SK-N-SH treated with all-trans-retinoic acid at 6 μM for 48 hours (cell line): ENCODE results near the gene ANKS1A.

ENCODE experiments used
- ATAC-seq: fragments of 200-7000 bp; cut with Tn5 transposase; 3 replicates; pipeline ENCODE4 v1.9.1; 2020; ENCODE audit warnings: mild to moderate bottlenecking, moderate library complexity
- ARNTL ChIP-seq: fragments of 450-650 bp; formaldehyde crosslinking; IDR thresholded peaks from 2 replicates; pipeline ENCODE4 v1.5.0; 2020; ENCODE audit warnings: low read depth, mild to moderate bottlenecking, moderate library complexity, borderline replicate concordance
- BACH2 ChIP-seq: fragments of 250-450 bp; sonication (Bioruptor Pico); IDR thresholded peaks from 2 replicates; pipeline ENCODE4 v1.9.0; 2021; ENCODE audit warnings: mild to moderate bottlenecking, borderline replicate concordance
- CSDC2 ChIP-seq: fragments of 250-450 bp; sonication (Bioruptor Pico); IDR thresholded peaks from 2 replicates; pipeline ENCODE4 v1.5.0; 2020; ENCODE audit warnings: mild to moderate bottlenecking, moderate library complexity
- ESRRG ChIP-seq: fragments of 250-450 bp; sonication (Bioruptor Pico); IDR thresholded peaks from 2 replicates; pipeline ENCODE4 v1.6.1; 2021; ENCODE audit warnings: mild to moderate bottlenecking
- ISL1 ChIP-seq: fragments of 250-450 bp; sonication (Bioruptor Pico); IDR thresholded peaks from 2 replicates; pipeline ENCODE4 v2.1.2; 2022; ENCODE audit warnings: mild to moderate bottlenecking, moderate library complexity
- OSR1 ChIP-seq: fragments of 250-450 bp; sonication (Bioruptor Pico); IDR thresholded peaks from 2 replicates; pipeline ENCODE4 v1.8.0; 2022; ENCODE audit warnings: moderate library complexity, mild to moderate bottlenecking, inconsistent platforms
- PPARA ChIP-seq: fragments of 250-450 bp; sonication (Bioruptor Pico); IDR thresholded peaks from 2 replicates; pipeline ENCODE4 v1.5.0; 2020; ENCODE audit warnings: mild to moderate bottlenecking, borderline replicate concordance
- RARB ChIP-seq: fragments of 250-450 bp; sonication (Bioruptor Pico); IDR thresholded peaks from 2 replicates; pipeline ENCODE4 v1.8.0; 2021; ENCODE audit warnings: mild to moderate bottlenecking, moderate library complexity
- SNAI2 ChIP-seq: fragments of 250-450 bp; sonication (Bioruptor Pico); IDR thresholded peaks from 2 replicates; pipeline ENCODE4 v1.5.0; 2020; ENCODE audit warnings: mild to moderate bottlenecking, moderate library complexity
- TCF4 ChIP-seq: fragments of 250-450 bp; sonication (Bioruptor Pico); IDR thresholded peaks from 2 replicates; pipeline ENCODE4 v1.8.0; 2021; ENCODE audit warnings: mild to moderate bottlenecking, moderate library complexity, borderline replicate concordance
- TOX ChIP-seq: fragments of 250-450 bp; sonication (Bioruptor Pico); IDR thresholded peaks from 2 replicates; pipeline ENCODE4 v1.8.0; 2021; ENCODE audit warnings: mild to moderate bottlenecking, moderate library complexity, borderline replicate concordance
- ZC3H10 ChIP-seq: fragments of 250-450 bp; sonication (Bioruptor Pico); IDR thresholded peaks from 2 replicates; pipeline ENCODE4 v1.5.1; 2021; ENCODE audit warnings: mild to moderate bottlenecking, moderate library complexity
- ZFP3 ChIP-seq: fragments of 250-450 bp; sonication (Bioruptor Pico); IDR thresholded peaks from 2 replicates; pipeline ENCODE4 v1.5.0; 2020; ENCODE audit warnings: mild to moderate bottlenecking, moderate library complexity
- ZFP30 ChIP-seq: fragments of 450-650 bp; formaldehyde crosslinking; IDR thresholded peaks from 2 replicates; pipeline ENCODE4 v1.5.0; 2022; ENCODE audit warnings: mild to moderate bottlenecking, moderate library complexity
- ZNF565 ChIP-seq: fragments of 450-650 bp; formaldehyde crosslinking; conservative IDR thresholded peaks from 2 replicates; pipeline ENCODE4 v1.5.0; 2020; ENCODE audit warnings: low read depth, mild to moderate bottlenecking, moderate library complexity
- ZNF70 ChIP-seq: fragments of 450-650 bp; formaldehyde crosslinking; IDR thresholded peaks from 2 replicates; pipeline ENCODE4 v1.5.0; 2020; ENCODE audit warnings: mild to moderate bottlenecking, moderate library complexity
- ZNF8 ChIP-seq: fragments of 450-650 bp; formaldehyde crosslinking; IDR thresholded peaks from 2 replicates; pipeline ENCODE4 v1.5.0; 2020; ENCODE audit warnings: mild to moderate bottlenecking, moderate library complexity
- TF ChIP-seq, protein P1 (sequence below): fragments of 250-450 bp; sonication (Bioruptor Pico); IDR thresholded peaks from 2 replicates; pipeline ENCODE4 v1.5.1; 2021; ENCODE audit warnings: mild to moderate bottlenecking, moderate library complexity
- TF ChIP-seq, protein P2 (sequence below): fragments of 250-450 bp; sonication (Bioruptor Pico); IDR thresholded peaks from 2 replicates; pipeline ENCODE4 v1.5.1; 2020; ENCODE audit warnings: low read depth, mild to moderate bottlenecking, moderate library complexity
- TF ChIP-seq, protein P3 (sequence below): fragments of 250-450 bp; sonication (Bioruptor Pico); IDR thresholded peaks from 2 replicates; pipeline ENCODE4 v1.8.0; 2021; ENCODE audit warnings: low read depth, mild to moderate bottlenecking, moderate library complexity, borderline replicate concordance
- TF ChIP-seq, protein P4 (sequence below): fragments of 250-450 bp; sonication (Bioruptor Pico); IDR thresholded peaks from 2 replicates; pipeline ENCODE4 v1.8.0; 2020; ENCODE audit warnings: mild to moderate bottlenecking, moderate library complexity, borderline replicate concordance
- TF ChIP-seq, protein P5 (sequence below): fragments of 250-450 bp; sonication (Bioruptor Pico); IDR thresholded peaks from 2 replicates; pipeline ENCODE4 v1.5.0; 2020; ENCODE audit warnings: mild to moderate bottlenecking, moderate library complexity

Gene ANKS1A

DNA sequence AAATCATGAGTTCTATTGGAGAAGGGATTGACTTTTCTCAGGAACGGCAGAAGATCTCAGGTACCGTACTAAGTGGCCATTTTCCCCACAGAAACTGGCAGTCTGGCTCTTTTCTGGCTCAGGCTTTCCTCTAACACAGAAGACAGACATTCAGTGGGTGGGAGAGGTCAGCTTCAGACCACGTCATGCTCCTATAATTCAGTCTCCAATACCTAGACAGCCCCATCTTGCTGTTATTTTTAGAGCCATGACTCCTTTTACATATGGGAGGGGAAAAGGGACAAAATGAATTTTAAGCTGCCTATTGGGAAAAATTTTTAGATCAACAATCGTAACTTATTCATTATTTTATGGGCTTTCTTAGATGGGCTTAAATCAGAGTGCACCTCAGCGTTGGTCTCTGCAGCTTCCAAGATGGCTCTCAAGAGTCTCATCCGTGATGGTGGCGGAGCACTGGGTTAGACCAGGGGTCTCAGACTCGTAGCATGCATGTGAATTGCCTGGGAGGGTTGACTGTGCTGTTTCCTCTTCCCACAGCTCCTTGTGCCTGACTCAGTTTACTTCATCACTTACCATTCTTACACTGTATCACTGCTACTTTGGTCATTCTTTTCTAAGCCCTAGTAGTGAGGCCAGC is 165.2 kb downstream of the ANKS1A start:
- ATAC-seq = no peak
- TF ChIP-seq BACH2 (CRISPR knock-in tag) (no peak), ISL1 (CRISPR knock-in tag) (no peak), PPARA (CRISPR knock-in tag) (no peak), SNAI2 (CRISPR knock-in tag) (no peak), TCF4 (CRISPR knock-in tag) (no peak), TOX (CRISPR knock-in tag) (no peak)

DNA sequence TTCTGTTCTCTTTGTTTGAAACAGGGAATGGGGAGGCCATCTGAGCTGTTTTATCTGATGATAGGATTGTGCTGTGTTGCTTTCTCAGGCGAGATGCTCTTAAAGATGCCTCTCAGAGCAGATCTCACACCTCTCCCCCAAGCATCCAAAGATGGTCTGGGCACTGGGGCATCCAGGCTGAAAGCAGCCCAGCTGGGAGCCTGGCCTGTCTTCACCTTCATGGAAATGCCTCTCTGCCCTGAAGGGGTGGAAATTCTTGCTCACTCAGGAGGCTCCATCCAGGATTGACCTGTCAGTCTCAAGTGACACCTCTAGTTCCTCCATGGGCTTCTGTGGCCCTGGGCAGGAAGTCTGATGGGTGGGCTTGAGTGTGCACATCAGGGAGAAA is 165.7 kb downstream of the ANKS1A start:
- no peak for ATAC-seq
- TF ChIP-seq ESRRG (CRISPR knock-in tag) (no peak), ZNF70 (CRISPR knock-in tag) (no peak), TCF4 (CRISPR knock-in tag) (no peak), OSR1 (no peak), ZFP3 (CRISPR knock-in tag) (no peak), CSDC2 (CRISPR knock-in tag) (no peak), TOX (CRISPR knock-in tag) (no peak), ISL1 (CRISPR knock-in tag) (no peak), BACH2 (CRISPR knock-in tag) (no peak), SNAI2 (CRISPR knock-in tag) (no peak)
- TF ChIP-seq, protein P1, sequence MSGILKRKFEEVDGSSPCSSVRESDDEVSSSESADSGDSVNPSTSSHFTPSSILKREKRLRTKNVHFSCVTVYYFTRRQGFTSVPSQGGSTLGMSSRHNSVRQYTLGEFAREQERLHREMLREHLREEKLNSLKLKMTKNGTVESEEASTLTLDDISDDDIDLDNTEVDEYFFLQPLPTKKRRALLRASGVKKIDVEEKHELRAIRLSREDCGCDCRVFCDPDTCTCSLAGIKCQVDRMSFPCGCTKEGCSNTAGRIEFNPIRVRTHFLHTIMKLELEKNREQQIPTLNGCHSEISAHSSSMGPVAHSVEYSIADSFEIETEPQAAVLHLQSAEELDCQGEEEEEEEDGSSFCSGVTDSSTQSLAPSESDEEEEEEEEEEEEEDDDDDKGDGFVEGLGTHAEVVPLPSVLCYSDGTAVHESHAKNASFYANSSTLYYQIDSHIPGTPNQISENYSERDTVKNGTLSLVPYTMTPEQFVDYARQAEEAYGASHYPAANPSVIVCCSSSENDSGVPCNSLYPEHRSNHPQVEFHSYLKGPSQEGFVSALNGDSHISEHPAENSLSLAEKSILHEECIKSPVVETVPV = no peak
- TF ChIP-seq, protein P2, sequence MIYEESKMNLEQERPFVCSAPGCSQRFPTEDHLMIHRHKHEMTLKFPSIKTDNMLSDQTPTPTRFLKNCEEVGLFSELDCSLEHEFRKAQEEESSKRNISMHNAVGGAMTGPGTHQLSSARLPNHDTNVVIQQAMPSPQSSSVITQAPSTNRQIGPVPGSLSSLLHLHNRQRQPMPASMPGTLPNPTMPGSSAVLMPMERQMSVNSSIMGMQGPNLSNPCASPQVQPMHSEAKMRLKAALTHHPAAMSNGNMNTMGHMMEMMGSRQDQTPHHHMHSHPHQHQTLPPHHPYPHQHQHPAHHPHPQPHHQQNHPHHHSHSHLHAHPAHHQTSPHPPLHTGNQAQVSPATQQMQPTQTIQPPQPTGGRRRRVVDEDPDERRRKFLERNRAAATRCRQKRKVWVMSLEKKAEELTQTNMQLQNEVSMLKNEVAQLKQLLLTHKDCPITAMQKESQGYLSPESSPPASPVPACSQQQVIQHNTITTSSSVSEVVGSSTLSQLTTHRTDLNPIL (CRISPR knock-in tag) = no peak
- TF ChIP-seq, protein P3, sequence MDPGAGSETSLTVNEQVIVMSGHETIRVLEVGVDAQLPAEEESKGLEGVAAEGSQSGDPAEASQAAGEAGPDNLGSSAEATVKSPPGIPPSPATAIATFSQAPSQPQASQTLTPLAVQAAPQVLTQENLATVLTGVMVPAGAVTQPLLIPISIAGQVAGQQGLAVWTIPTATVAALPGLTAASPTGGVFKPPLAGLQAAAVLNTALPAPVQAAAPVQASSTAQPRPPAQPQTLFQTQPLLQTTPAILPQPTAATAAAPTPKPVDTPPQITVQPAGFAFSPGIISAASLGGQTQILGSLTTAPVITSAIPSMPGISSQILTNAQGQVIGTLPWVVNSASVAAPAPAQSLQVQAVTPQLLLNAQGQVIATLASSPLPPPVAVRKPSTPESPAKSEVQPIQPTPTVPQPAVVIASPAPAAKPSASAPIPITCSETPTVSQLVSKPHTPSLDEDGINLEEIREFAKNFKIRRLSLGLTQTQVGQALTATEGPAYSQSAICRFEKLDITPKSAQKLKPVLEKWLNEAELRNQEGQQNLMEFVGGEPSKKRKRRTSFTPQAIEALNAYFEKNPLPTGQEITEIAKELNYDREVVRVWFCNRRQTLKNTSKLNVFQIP (CRISPR knock-in tag) = no peak
- TF ChIP-seq, protein P4, sequence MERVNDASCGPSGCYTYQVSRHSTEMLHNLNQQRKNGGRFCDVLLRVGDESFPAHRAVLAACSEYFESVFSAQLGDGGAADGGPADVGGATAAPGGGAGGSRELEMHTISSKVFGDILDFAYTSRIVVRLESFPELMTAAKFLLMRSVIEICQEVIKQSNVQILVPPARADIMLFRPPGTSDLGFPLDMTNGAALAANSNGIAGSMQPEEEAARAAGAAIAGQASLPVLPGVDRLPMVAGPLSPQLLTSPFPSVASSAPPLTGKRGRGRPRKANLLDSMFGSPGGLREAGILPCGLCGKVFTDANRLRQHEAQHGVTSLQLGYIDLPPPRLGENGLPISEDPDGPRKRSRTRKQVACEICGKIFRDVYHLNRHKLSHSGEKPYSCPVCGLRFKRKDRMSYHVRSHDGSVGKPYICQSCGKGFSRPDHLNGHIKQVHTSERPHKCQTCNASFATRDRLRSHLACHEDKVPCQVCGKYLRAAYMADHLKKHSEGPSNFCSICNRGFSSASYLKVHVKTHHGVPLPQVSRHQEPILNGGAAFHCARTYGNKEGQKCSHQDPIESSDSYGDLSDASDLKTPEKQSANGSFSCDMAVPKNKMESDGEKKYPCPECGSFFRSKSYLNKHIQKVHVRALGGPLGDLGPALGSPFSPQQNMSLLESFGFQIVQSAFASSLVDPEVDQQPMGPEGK = no peak

DNA sequence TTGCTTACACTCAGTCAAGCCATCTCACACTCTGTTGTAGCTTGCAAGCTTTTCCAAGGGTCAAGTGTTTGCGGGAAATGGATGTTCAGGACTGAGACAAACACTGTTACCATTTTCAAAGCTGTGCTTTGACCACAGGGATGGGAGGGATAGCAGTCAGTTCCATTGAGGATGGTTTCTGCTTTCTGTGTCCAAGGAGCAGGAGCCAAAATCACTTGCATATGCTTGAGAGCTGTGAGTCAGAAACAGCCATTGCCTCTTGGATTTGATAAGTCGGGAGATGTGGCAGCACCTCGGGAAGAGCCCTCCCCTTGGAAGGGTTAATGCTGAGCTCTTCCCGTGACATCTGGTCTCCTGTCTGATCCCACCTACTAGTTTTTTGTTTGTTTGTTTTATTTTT is 166.8 kb downstream of the ANKS1A start:
- ATAC-seq = no peak
- no peak for TF ChIP-seq ZNF8 (CRISPR knock-in tag)
- TF ChIP-seq ARNTL (CRISPR knock-in tag) = no peak
- TF ChIP-seq TCF4 (CRISPR knock-in tag) = no peak
- TF ChIP-seq ZC3H10 (CRISPR knock-in tag) = no peak
- no peak for TF ChIP-seq TOX (CRISPR knock-in tag)
- no peak for TF ChIP-seq RARB (CRISPR knock-in tag)
- TF ChIP-seq OSR1 = no peak
- TF ChIP-seq ZNF565 (CRISPR knock-in tag) = no peak
- TF ChIP-seq ZFP3 (CRISPR knock-in tag) = no peak

DNA sequence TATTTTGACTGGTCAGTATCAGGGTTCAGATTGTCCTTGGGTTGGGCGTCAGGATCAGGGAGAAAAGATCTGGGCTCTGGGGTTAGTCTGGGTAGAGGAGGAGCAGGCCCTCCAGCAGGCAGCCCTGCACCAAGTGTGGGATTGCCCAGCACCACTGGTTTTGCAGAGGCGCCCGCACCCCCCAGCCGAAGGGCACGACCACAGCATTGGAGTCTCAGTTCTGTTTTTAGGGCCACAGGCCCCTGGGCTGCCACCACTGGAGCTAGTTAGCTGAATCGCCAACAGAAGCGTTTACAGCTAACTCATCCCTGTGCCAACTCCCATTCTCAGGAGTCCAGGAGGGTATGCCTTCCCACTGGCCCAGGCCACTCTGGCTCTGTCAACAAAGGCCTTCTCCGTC is 167.9 kb downstream of the ANKS1A start:
- no peak for ATAC-seq
- TF ChIP-seq ZNF565 (CRISPR knock-in tag) = no peak
- TF ChIP-seq, protein P5, sequence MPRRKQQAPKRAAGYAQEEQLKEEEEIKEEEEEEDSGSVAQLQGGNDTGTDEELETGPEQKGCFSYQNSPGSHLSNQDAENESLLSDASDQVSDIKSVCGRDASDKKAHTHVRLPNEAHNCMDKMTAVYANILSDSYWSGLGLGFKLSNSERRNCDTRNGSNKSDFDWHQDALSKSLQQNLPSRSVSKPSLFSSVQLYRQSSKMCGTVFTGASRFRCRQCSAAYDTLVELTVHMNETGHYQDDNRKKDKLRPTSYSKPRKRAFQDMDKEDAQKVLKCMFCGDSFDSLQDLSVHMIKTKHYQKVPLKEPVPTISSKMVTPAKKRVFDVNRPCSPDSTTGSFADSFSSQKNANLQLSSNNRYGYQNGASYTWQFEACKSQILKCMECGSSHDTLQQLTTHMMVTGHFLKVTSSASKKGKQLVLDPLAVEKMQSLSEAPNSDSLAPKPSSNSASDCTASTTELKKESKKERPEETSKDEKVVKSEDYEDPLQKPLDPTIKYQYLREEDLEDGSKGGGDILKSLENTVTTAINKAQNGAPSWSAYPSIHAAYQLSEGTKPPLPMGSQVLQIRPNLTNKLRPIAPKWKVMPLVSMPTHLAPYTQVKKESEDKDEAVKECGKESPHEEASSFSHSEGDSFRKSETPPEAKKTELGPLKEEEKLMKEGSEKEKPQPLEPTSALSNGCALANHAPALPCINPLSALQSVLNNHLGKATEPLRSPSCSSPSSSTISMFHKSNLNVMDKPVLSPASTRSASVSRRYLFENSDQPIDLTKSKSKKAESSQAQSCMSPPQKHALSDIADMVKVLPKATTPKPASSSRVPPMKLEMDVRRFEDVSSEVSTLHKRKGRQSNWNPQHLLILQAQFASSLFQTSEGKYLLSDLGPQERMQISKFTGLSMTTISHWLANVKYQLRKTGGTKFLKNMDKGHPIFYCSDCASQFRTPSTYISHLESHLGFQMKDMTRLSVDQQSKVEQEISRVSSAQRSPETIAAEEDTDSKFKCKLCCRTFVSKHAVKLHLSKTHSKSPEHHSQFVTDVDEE = no peak
- TF ChIP-seq OSR1 = no peak
- TF ChIP-seq ZFP30 (CRISPR knock-in tag) = no peak
- no peak for TF ChIP-seq ESRRG (CRISPR knock-in tag)
- TF ChIP-seq, protein P1 = no peak
- TF ChIP-seq SNAI2 (CRISPR knock-in tag) = no peak
- TF ChIP-seq, protein P3 (CRISPR knock-in tag) = no peak
- TF ChIP-seq TCF4 (CRISPR knock-in tag) = no peak
